Natural killer cell (primary cell): Measurements from ENCODE around the gene FARS2. TPM values are rescaled to one million over a fixed set of nuclear protein-coding genes. Genes with fewer than 3 reads are reported as not detected.
A peak's percentile ranks its signal among the peaks of the same experiment; 100 is the strongest.

Source experiments
- ATAC-seq, 3 donors: fragments of 150-1000 bp in 2 of 3; fragments of 200-7000 bp in 1 of 3; cut with Tn5 transposase; 1 replicate in 1 of 3; 2 replicates in 2 of 3; pipeline ENCODE4 v1.10.0; 2021; ENCODE audit warnings: mild to moderate bottlenecking in 2 of 3, moderate library complexity in 2 of 3
- DNase-seq, 2 donors: peaks; one replicate each; pipeline versions ENCODE4 v3.0.0 to v3.0.0-alpha.2; 2013 to 2021; ENCODE audit warnings: mixed read lengths in 1 of 2
- H3K27ac ChIP-seq: one replicate; pipeline ENCODE4 v1.5.1; 2013; ENCODE audit warnings: mild to moderate bottlenecking, low read length
- H3K27me3 ChIP-seq: one replicate; pipeline ENCODE4 v1.6.1; 2013; ENCODE audit warnings: low read length; ENCODE audit not compliant: control insufficient read depth, insufficient read depth
- H3K36me3 ChIP-seq: one replicate; pipeline ENCODE4 v1.6.1; 2013; ENCODE audit warnings: low read length; ENCODE audit not compliant: control insufficient read depth, insufficient read depth
- H3K4me1 ChIP-seq: one replicate; pipeline ENCODE4 v1.6.1; 2013; ENCODE audit warnings: low read length; ENCODE audit not compliant: control insufficient read depth, insufficient read depth
- H3K4me3 ChIP-seq: one replicate; pipeline ENCODE4 v1.5.1; 2013; ENCODE audit warnings: low read length
- H3K9me3 ChIP-seq: one replicate; pipeline ENCODE4 v1.6.1; 2013; ENCODE audit warnings: low read length; ENCODE audit not compliant: control insufficient read depth, insufficient read depth
- H3K27ac Mint-ChIP-seq, 2 donors: one replicate each; pipeline ENCODE4 v1.8.0; 2022; ENCODE audit warnings: mild to moderate bottlenecking in 2 of 2, mixed read lengths in 2 of 2, moderate library complexity in 1 of 2
- H3K27me3 Mint-ChIP-seq, 2 donors: one replicate each; pipeline ENCODE4 v1.8.0; 2022; ENCODE audit warnings: low read depth in 2 of 2, mixed read lengths in 2 of 2
- H3K36me3 Mint-ChIP-seq: one replicate; pipeline ENCODE4 v1.8.0; 2022; ENCODE audit warnings: mixed read lengths
- H3K4me1 Mint-ChIP-seq, 2 donors: one replicate each; pipeline ENCODE4 v1.8.0; 2022; ENCODE audit warnings: mixed read lengths in 2 of 2
- H3K4me3 Mint-ChIP-seq: one replicate; pipeline ENCODE4 v1.8.0; 2022; ENCODE audit warnings: mild to moderate bottlenecking, moderate library complexity, mixed read lengths
- H3K9me3 Mint-ChIP-seq, 2 donors: one replicate each; pipeline ENCODE4 v1.8.0; 2022; ENCODE audit warnings: mixed read lengths in 2 of 2
- CTCF ChIP-seq: fragments of 200-600 bp; IDR thresholded peaks from one replicate; pipeline ENCODE4 v1.8.0; 2022; ENCODE audit warnings: antibody characterized with exemption
- WGBS: methylation state at CpG from one replicate; pipeline ENCODE4 v1.1.7; 2013; ENCODE audit warnings: missing lambda C conversion rate; ENCODE audit not compliant: insufficient coverage; 5-methylcytosine and 5-hydroxymethylcytosine counted together
- intact Hi-C: fragments of 100-400 bp; cut with micrococcal nuclease; formaldehyde crosslinking; loops from one replicate; pipeline ENCODE4 v1.14.2; 2022
- total RNA-seq, 4 donors: library from RNA; stranded (reverse); fragments of 120-200 nt in 1 of 4; gene quantifications; one replicate each; pipeline versions ENCODE4 v1.2.3 to v1.2.4, GENCODE V29; 2013 to 2022

Gene FARS2
- total RNA-seq, 3 donors from 2014 or later (not counting 1 experiment from before 2014, with no cell fraction given), result 15.3 to 24.8 (median 22.7) TPM

- 92% methylated on average over 2 of the region's 2 CpGs for WGBS
- DNase-seq, result no peak
- Histone ChIP-seq H3K4me1 (peaks cover 8% of the 10 kb centered on the region), H3K27me3 (no peaks in the 10 kb centered on the region), H3K27ac (no peak overlapping the region), H3K4me3 (no peak overlapping the region), H3K9me3 (no peaks in the 10 kb centered on the region), H3K36me3 (no peaks in the 10 kb centered on the region)
- Mint-ChIP-seq H3K27me3 (peaks cover 0 to 12% of the 10 kb centered on the region in 2 donors), H3K4me3 (no peak overlapping the region), H3K36me3 (no peaks in the 10 kb centered on the region), H3K9me3 (peaks cover 0 to 2% of the 10 kb centered on the region in 2 donors), H3K4me1 (peaks cover 20 to 29% of the 10 kb centered on the region in 2 donors), H3K27ac (no peak overlapping the region)
- TF ChIP-seq CTCF, result no peak
- ATAC-seq, result no peak
- intact Hi-C loops, result no loop called here
These were observed 402.4 kb downstream of the FARS2 start for GRCh38 chr6:5663739-5664138.

- DNase-seq (no peak), ATAC-seq (no peak)
- H3K4me3 Mint-ChIP-seq, result no peak overlapping the region
- peaks cover 0 to 12% of the 10 kb centered on the region in 2 donors for H3K27me3 Mint-ChIP-seq
- Histone ChIP-seq H3K27ac (no peak overlapping the region), H3K4me1 (peaks cover 8% of the 10 kb centered on the region), H3K27me3 (no peaks in the 10 kb centered on the region), H3K4me3 (no peak overlapping the region), H3K36me3 (no peaks in the 10 kb centered on the region), H3K9me3 (no peaks in the 10 kb centered on the region)
- H3K4me1 Mint-ChIP-seq, result peaks cover 20 to 29% of the 10 kb centered on the region in 2 donors
- no peak overlapping the region for H3K27ac Mint-ChIP-seq
- no peak for TF ChIP-seq CTCF
- H3K36me3 Mint-ChIP-seq, result no peaks in the 10 kb centered on the region
- peaks cover 0 to 2% of the 10 kb centered on the region in 2 donors for H3K9me3 Mint-ChIP-seq
- intact Hi-C loops, result no loop called here
- WGBS, result 94% methylated on average over 3 of the region's 3 CpGs
These were observed 402.8 kb downstream of the FARS2 start for GRCh38 chr6:5664149-5664548.

- ATAC-seq, result peak in 2 of 3 donors; percentile 29 to 46
These were observed 403.9 kb downstream of the FARS2 start for GRCh38 chr6:5665173-5665572.

More at GRCh38 chr6:5665173-5665572, 403.9 kb downstream of the FARS2 start:
- Histone ChIP-seq H3K36me3 (no peaks in the 10 kb centered on the region), H3K27me3 (no peaks in the 10 kb centered on the region), H3K4me3 (no peak overlapping the region), H3K9me3 (no peaks in the 10 kb centered on the region), H3K27ac (no peak overlapping the region), H3K4me1 (peaks cover 8% of the 10 kb centered on the region)
- no peak overlapping the region for H3K4me3 Mint-ChIP-seq
- peaks cover 0 to 2% of the 10 kb centered on the region in 2 donors for H3K9me3 Mint-ChIP-seq
- H3K27ac Mint-ChIP-seq, result no peak overlapping the region
- peak in 1 of 2 donors; percentile 61 for DNase-seq
- H3K4me1 Mint-ChIP-seq, result peaks cover 20 to 25% of the 10 kb centered on the region in 2 donors
- WGBS, result 78% methylated on average over 7 of the region's 8 CpGs
- peaks cover 0 to 7% of the 10 kb centered on the region in 2 donors for H3K27me3 Mint-ChIP-seq
- no peaks in the 10 kb centered on the region for H3K36me3 Mint-ChIP-seq
- intact Hi-C loops, result no loop called here
- no peak for TF ChIP-seq CTCF
